GM21367 (cell line): Measurements from ENCODE around the gene KSR2.

Source experiments
- ATAC-seq: cut with Tn5 transposase; IDR thresholded peaks from one replicate; pipeline ENCODE4 v1.9.1; 2021; ENCODE audit not compliant: unreplicated experiment

KSR2 gene

DNA sequence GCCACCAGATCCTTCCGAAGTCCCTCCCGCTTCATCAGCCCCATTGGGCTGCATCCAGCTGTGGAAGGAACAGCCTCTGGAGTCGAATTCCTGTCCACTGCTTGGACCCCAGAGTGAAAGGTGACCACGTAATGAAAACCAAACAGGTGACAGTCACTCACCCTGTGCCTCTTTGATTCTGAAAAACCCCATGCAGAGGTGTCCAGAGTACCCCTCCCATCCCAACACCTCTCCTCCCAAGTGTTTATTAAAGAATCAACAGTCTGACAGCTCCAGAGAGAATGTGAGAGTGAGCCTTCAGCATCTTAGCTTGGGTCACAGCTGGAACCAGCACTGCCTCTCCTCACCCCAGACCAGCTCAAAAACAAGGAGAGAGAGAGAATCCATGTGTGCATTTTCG is 428.8 kb downstream of the KSR2 start:
- no peak for ATAC-seq

DNA sequence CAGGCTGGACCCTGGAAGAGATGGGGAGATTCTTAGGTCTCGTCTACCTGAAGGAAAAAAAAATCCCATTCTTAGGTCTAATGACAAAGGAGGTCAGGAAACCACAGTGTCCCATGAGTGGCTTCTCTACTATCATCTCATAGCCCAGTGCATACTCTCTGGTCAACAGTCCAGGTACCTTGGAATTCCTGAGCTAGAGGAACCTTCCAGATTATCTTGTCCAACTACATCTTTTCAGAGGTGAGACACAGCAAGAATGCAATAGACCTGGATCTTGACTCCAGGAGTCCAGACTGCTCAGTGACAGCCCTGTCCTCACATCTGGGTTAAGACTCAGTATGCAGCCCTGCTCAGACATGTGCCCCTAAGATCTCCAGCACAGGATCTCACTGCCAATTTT is 429.9 kb downstream of the KSR2 start:
- ATAC-seq: no peak

DNA sequence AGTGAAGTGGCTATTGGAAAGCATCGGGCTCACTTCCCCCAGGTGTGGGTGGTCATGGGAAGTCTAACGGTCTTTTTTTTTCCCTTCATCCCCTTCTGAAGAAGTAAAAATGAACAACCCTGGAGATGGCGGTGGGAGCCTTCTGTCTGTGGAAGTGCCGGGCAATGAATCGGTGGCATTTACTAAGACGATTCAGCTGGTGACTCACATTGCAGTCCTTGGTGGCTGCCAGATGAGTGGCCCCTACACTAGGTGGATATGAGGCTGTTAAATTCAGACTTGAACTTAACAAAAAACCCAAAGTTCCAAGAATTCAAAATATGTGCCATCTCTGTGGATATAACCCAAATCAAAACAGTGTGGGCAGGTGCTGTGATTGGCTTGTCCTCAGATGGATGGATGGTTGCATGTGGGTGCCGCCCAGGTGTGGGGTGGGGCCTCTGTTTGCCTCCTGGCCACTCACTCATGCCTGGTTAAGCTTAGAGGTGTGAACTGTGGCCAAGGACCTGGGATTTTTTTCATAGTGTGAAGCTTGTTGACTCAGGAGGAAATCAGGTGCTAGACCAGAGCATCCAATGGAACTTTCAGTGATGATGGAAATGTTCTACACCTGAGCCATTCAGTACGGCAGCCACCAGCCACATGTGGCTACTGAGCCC is 430.6 kb downstream of the KSR2 start:
- no peak for ATAC-seq

DNA sequence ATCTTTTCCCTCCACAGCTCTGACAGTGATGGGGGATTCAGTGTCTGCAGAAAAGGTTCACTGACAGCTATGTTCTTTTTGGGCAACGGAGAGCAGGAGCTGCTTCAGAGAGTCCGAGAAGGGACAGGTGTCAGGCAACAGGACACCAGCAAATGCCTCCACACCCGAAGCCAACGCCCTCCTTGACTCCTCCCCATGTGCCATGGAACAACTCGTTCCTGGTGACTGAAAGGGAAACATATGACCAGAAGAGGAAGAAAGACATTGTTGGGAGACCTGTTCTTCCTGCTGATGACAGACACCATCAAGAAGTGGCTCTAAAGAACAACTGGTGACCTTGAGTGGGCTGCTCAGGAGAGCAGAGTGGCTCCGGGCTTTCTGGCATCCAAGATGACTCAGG is 435.1 kb downstream of the KSR2 start:
- no peak for ATAC-seq

DNA sequence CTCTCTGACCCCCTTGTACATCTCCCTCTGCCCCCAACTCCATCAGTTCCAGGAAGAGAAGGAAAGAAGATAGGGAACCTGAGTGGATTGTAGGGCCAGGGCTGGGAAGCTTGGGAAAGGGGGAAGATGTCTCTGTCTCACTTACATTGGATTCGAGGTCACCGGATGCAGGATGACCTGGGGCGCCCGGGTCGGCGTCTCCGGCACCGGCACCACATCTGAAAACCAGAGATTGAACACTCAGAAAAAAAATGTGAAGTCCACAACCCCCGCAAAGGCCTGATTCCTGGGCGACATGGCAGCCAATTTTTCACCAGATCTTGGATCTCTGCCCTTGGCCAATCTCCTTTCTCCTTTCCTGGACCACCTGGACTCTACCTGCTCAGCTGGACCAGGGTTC is 438.0 kb downstream of the KSR2 start:
- no peak for ATAC-seq

DNA sequence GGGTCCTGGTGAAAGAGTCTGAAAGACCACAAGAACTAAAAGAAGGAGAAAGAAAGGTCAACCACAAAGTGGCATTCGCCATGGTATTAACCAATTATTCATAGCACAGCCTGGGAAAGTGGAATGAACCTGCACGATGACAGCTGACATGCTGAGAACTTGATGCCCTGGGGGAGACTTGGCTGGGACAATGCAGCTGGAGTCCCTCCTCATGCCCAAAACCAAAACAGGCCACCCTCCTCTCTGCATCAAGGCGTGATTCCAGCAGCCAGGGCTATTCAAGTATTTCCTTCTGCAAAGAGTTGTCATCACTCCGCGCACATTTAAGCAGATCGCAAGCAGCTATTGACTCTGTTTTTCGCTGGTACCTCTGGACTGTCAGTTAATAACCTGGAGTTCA is 440.3 kb downstream of the KSR2 start:
- no peak for ATAC-seq

DNA sequence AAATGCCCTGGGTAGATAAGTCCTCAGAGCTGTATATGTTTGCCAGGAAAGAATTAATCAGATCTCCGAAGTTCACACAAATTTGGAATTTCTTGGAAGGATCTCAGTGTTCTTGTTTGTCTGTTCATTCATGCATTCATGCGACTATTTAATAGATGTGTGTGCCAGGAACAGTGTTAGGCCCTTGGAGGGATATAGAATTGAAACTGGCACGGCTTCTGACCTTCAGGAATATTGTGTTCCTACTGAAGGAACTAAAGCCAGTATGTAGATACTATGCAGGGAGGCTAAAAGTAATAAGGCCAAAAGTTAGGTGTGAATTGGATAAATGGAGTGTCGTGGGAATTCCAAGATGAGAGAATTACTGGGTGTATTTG is 441.3 kb downstream of the KSR2 start:
- no peak for ATAC-seq

DNA sequence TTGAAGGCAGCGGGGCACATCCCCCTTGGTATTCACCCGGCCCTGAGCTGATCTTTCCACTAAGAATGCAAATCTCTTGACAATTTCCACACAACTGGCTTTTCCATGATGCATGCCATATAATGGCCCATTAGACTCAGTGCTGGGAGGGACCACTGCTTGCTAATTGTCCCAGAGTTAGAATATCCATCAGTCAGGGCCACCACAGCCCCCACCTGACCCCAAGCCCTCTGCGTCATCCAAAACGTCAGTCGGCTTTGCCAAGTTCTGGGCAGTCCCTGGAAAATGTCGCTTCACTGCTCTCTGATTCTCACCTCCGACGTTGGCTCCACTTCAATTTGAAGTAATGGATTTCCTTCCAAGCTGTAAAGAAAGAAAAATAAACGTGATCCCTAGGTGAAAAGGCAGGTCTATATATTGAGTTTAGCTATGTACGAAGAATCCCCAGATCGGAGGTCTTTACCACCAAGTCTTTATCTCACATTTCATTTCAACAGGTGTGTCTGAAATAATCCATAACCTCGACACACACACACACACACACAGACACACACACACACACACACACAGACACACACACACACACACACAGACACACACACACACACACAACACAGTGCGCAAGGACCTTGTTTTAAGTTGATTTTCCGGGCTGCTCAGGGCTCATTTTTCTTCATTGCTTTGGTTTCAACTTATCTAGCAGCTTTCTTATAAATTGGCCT is 441.9 kb downstream of the KSR2 start:
- no peak for ATAC-seq

DNA sequence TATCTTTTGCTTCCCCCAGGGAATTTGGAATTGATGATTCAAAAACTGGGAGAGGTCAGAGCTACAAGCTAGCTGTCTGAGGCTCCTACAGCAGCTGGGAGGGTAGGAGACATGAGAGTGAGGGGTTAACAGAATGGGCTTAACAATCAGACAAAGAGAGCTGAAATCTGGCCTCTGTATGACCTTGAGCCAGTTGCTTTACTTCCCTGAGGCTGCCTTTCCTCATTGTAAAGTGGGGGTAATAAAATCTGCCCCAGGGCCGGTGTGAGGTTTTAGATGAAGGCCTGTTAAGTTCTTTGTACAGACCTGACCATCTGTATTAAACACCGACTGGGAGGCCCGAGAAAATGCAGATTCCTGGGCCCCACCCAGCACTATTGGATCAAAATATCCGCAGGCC is 443.0 kb downstream of the KSR2 start:
- ATAC-seq: no peak

DNA sequence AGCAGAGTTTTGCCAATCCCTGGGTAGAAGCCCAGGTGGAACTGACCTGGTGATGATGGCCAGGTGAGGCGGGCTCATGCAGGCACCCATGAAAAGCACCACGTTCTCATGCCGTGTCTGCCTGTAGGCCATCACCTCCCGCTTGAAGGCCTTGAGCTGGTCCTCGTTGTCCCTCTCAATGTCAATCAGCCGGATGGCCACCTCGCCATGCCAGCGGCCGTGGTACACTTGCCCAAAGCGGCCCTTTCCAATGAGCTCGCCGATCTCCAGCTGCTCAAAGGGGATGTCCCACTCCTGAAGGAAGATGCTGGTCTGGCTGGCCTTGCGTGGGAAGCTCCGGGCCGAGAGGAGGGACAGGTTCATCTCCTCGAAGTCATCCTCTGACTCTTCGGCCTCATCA is 444.0 kb downstream of the KSR2 start:
- ATAC-seq: no peak

DNA sequence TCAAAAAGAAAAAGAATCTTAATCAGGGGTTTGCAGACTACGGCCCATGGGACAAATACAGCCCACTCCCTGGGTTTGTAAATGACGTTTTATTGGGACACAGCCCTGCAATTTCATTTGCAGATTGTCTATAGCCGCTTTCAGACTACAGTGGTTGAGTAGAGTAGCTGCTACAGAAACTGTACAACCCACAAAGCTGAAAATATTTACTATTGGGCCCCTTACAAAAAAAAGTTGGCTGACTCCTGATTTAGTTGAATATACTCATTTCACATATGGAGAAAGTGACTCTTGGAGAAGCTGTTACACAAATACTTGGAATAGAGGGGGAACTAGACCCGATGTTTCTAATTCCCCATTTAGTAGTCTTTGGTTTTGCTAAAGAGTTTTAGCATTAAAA is 444.8 kb downstream of the KSR2 start:
- no peak for ATAC-seq

DNA sequence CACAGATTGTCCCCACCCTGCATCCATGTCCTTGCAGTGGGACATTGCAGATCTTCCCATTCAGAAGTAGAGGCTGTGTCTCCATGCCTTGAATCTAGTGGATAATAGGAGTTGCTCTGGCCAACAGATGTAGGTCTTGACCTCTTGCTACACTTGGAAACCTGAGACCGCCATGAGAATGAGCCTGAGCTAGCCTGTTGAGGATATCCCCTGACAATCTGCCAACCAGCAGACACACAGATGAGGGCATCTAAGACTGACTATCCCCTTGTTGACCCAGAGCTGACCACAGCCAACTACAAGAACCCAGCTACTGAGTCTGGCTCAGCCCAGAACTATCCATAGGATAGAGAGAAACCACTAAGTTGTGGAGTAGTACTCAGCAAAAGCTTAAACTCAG is 446.2 kb downstream of the KSR2 start:
- no peak for ATAC-seq

DNA sequence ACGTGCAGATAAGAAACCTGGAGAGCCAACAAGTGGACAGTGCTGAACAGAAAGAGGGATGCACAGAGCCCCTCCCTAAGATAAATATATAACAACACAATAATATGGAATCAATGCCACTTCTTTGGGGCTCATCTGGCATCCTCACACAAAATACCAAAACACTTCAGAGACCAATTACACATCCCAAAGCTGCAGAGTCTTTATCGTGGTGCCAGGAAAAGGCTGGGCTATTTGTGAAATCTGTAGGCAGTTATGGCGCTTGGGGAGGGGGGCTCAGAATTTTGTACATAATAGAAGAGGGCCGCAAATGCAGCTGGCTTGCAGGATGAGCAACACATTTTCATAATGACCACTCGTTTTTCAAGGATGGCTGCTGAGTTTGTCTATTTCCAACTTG is 446.9 kb downstream of the KSR2 start:
- ATAC-seq: no peak

DNA sequence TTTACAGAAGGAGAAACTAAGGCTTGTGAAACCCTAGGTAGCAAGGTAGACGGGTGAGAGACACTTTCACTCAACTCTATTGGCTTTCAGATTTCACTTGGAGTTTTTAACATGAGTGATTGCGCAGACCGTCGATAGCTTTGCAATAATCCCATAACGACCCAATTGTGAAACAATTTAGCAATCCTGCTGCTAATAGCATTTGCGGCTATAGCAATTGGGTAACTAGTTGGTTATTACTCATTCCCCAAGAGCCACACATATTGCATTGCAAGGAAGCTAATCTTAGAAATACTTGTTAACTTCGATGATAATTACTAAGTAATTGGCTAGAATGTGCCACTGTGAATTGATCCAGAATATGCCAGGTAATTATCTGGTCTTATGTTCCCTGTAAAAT is 447.4 kb downstream of the KSR2 start:
- no peak for ATAC-seq

DNA sequence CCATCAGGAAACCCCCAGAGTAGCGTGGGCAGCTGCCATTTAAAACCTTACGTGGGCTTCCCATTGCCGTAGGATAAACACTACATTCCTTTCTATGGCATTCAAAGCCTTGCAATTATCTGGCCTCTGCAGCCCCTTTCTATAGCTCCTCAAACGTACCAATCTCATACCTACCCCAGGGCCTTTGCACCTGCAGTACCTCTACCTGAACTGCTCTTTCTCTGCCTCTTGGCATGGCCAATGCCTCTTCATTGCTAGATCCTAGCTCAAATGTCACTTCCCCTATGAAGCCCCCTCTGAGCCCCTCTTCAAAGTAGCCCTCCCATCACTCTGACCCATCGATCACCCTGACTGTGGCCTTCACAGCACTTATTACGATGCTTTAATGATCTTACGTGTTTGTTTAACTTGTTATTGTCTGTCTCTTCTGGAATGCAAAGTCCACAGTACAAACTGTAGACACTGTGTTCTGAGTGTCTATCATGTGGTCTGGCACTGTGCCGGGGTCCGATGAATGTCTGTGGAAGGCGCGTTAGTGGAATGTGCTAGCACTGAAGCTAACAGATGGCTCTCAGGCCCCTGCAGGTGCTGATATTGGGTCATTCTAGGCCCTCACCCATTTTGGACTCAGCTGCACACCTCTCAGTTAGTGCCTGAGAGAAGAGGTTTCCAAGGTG is 450.1 kb downstream of the KSR2 start:
- ATAC-seq: no peak

DNA sequence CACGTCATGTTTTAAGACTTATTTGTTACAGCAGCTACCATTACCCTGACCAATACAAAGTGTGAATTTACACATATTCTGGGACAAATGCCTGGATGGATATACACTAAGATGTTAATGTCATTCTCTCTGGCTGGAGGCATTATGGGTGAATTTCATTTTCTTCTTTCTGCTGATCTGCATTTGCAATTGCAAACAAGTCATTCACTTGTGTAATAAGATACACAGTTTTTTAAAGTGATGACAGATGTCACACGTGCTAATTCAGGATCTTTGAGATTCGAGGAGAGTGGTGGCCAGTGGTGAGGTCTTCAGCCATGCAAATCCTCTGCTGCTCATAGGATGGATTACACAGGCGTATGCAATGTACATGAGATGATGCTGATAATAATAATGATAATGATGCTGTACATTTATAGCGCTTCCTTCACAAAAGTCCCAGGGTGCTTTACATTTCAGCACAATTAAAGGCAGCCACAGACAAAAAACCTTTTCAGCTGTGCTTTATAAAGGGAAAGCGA is 451.5 kb downstream of the KSR2 start:
- no peak for ATAC-seq

DNA sequence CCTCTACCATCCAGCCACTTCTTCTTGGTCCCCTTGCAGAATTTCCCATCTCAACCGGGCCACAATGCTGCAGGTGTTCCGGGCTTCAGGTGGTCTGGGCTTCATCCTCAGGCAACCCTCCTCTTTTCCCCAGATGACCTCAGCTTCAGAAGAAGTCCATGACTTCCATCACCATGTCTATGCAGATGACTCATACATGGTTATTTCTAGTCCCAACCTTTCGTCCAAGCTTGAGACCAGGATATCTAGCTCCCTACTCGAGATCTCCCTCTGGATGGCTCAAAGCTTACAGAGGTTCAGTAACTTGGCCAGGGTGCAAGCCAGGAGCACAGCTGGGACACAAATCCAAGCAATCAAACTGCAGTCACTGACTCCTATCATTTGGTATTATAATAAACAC is 452.8 kb downstream of the KSR2 start:
- ATAC-seq: no peak

DNA sequence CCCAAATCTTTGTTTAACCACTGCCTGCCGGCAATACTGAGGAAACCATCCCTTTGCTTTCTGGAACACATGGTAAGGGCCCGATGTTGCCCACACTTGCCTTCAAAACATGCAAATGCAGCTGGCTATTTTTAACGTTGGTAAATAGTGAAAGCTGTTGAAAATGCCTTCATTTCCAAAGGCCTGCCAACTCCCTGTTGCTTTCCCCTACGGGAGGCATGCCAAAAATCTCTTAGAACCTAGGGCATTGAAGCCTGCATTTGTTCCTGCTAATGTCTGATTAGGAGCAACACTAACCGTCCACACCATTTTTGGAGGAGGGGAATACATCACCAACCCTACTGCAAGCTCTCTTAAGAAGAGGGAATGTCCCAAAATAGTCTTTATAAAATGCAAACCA is 454.8 kb downstream of the KSR2 start:
- no peak for ATAC-seq

DNA sequence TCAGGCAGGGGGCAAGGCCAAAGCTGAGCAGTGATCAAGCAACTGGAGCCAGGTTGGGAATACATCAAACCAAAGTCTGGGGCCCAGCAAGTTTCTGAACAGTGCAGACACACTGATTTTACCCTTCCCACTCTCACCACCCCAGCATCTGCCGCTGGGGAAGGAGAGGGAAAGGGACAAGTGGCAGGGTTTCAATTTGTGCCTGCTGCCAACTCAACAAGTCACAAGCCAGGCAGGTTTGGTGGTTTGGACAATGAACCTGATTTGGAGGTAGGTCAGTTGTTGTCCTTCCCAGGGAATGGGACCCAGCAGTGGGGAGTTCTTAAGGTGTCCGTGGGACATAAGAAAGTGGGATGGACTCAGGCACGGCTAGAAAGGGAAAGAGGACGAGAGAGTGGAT is 455.4 kb downstream of the KSR2 start:
- ATAC-seq: no peak

DNA sequence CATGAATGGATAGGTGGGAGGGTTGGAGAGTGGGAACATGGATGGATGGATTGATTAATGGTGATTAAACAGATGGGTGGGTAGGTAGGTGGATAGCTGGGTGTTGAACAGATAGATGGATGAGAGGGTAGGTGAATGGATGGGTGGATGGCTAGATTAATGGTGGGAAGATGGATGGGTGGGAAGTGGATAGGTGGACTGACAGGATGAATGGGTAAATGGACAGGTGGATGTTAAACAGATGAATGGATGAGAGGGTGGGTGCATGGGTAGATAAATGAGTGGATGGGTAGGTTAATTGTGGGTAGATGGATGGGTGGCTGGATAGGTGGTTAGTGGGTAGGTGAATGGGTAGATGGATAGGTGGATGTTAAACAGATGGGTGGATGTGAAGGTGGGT is 460.3 kb downstream of the KSR2 start:
- no peak for ATAC-seq

DNA sequence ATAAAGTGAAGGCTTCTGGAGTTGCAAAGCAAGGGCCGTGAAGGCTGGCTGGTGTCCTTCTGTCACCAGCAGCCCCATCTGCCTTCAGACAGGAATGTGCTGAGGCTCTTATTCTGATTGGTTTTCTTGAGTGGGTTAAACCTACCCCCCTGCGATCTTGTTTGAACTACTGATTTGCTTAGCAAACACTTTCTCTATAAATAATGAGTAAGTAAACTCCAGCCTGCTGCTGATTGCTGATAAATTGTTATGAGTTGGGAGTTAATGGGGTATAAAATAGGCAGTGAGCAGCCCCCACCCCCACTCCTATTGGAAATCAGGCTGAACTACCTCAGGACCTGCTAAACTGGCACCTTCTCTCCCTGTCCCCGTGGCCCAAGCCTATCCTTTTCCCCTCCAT is 461.2 kb downstream of the KSR2 start:
- no peak for ATAC-seq

DNA sequence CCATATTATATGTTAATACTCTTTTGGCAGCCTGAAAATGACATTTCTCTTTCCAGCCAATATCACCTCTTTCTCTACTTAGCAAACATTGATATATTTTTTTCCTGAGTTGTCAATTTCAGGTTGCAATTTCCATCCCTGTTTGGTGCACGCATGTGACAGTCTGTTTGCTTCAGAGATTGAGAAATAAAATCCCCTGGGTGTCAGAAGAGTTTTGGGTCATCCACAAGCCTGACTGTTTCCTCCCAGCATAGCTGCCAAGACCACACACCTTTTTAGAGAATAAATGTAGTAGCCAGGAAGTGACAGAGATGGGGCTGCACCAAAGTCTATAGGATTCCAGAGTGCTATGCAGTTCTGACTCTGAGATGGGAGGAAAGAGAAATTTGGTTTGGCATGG is 462.5 kb downstream of the KSR2 start:
- ATAC-seq: no peak
